Activated CD8-positive, alpha-beta memory T cell treated with anti-CD3 and anti-CD28 coated beads, Interleukin-2, amount 10 ng/mL, durations not matched to agents 7 days and 5 days (primary cell): ENCODE data around the gene AP3S2. TPM values are rescaled to one million over a fixed set of nuclear protein-coding genes. Genes with fewer than 3 reads are reported as not detected.

ENCODE experiments used
- ATAC-seq: fragments of 150-1000 bp; cut with Tn5 transposase; one replicate; pipeline ENCODE4 v1.10.0; 2021; ENCODE audit warnings: moderate library complexity
- CTCF ChIA-PET: fragments of 350-600 bp; sonication (Branson Sonifier 250); formaldehyde crosslinking; loops from one replicate; lab custom pipeline; 2021; ENCODE audit warnings: antibody characterized with exemption; lab: Charles Lee
- DNase-seq: peaks from one replicate; pipeline ENCODE4 v3.0.0-alpha.2; 2020
- H3K27ac Mint-ChIP-seq: one replicate; pipeline ENCODE4 v1.8.0; 2021; ENCODE audit warnings: mild to moderate bottlenecking, mixed read lengths
- H3K27me3 Mint-ChIP-seq: one replicate; pipeline ENCODE4 v1.8.0; 2021; ENCODE audit warnings: mixed read lengths
- H3K36me3 Mint-ChIP-seq: one replicate; pipeline ENCODE4 v1.8.0; 2021; ENCODE audit warnings: mild to moderate bottlenecking, mixed read lengths
- H3K4me1 Mint-ChIP-seq: one replicate; pipeline ENCODE4 v1.8.0; 2021; ENCODE audit warnings: mixed read lengths
- H3K4me3 Mint-ChIP-seq: one replicate; pipeline ENCODE4 v1.8.0; 2021; ENCODE audit warnings: mild to moderate bottlenecking, moderate library complexity, mixed read lengths
- H3K9me3 Mint-ChIP-seq: one replicate; pipeline ENCODE4 v1.8.0; 2022; ENCODE audit warnings: low read depth, mixed read lengths
- total RNA-seq, 2 experiments: library from RNA; stranded (reverse); gene quantifications; one replicate each; pipeline ENCODE4 v1.2.3, GENCODE V29; 2021

The AP3S2 gene
- total RNA-seq, 2 experiments from 2014 or later, result 22.2 to 26.5 TPM

- Mint-ChIP-seq H3K27me3 (peaks cover 21% of the 10 kb centered on the region), H3K9me3 (no peaks in the 10 kb centered on the region), H3K4me1 (peaks cover 5% of the 10 kb centered on the region), H3K27ac (no peak overlapping the region), H3K4me3 (no peak overlapping the region), H3K36me3 (peaks cover 5% of the 10 kb centered on the region)
- ATAC-seq, result no peak
- CTCF ChIA-PET, result no interaction called here
- DNase-seq, result no peak
These were observed 83.0 kb downstream of the AP3S2 start for GRCh38 chr15:89810837-89811236.

GRCh38 chr15:89809787-89810148 is 84.0 kb downstream of the AP3S2 start:
- Mint-ChIP-seq H3K27ac (no peak overlapping the region), H3K4me3 (no peak overlapping the region), H3K27me3 (peaks cover 11% of the 10 kb centered on the region), H3K9me3 (no peaks in the 10 kb centered on the region), H3K36me3 (no peaks in the 10 kb centered on the region), H3K4me1 (no peaks in the 10 kb centered on the region)
- ATAC-seq (no peak), DNase-seq (no peak)
- CTCF ChIA-PET, result no interaction called here

- H3K4me3 Mint-ChIP-seq, result no peak overlapping the region
- H3K27ac Mint-ChIP-seq, result no peak overlapping the region
- H3K9me3 Mint-ChIP-seq, result no peaks in the 10 kb centered on the region
- CTCF ChIA-PET, result no interaction called here
- H3K27me3 Mint-ChIP-seq, result peaks cover 11% of the 10 kb centered on the region
- DNase-seq, result no peak
- H3K4me1 Mint-ChIP-seq, result no peaks in the 10 kb centered on the region
- no peaks in the 10 kb centered on the region for H3K36me3 Mint-ChIP-seq
- no peak for ATAC-seq
These were observed 84.6 kb downstream of the AP3S2 start for GRCh38 chr15:89809093-89809786.

- ATAC-seq, result no peak
- no peak overlapping the region for H3K4me3 Mint-ChIP-seq
These were observed 85.5 kb downstream of the AP3S2 start for GRCh38 chr15:89808160-89808870.

GRCh38 chr15:89807689-89808088 is 86.1 kb downstream of the AP3S2 start:
- no peak overlapping the region for H3K4me3 Mint-ChIP-seq
- H3K27me3 Mint-ChIP-seq, result peaks cover 2% of the 10 kb centered on the region
- H3K9me3 Mint-ChIP-seq, result no peaks in the 10 kb centered on the region
- CTCF ChIA-PET, result interaction anchor here (0.6 kb wide), 1 partner anchor 225 kb away, joined by 3 read pairs; no protein-coding TSS in a partner anchor
- no peak for ATAC-seq
- no peak for DNase-seq
- no peaks in the 10 kb centered on the region for H3K36me3 Mint-ChIP-seq
- H3K4me1 Mint-ChIP-seq, result no peaks in the 10 kb centered on the region
- no peak overlapping the region for H3K27ac Mint-ChIP-seq

More at GRCh38 chr15:89808160-89808870, 85.5 kb downstream of the AP3S2 start:
- Mint-ChIP-seq H3K4me1 (no peaks in the 10 kb centered on the region), H3K27me3 (peaks cover 4% of the 10 kb centered on the region), H3K27ac (no peak overlapping the region), H3K9me3 (no peaks in the 10 kb centered on the region), H3K36me3 (no peaks in the 10 kb centered on the region)
- no peak for DNase-seq
- CTCF ChIA-PET, result interaction anchor here (0.6 kb wide), 1 partner anchor 226 kb away, joined by 3 read pairs; no protein-coding TSS in a partner anchor

GRCh38 chr15:89806559-89807550 is 86.9 kb downstream of the AP3S2 start:
- H3K9me3 Mint-ChIP-seq, result no peaks in the 10 kb centered on the region
- H3K4me3 Mint-ChIP-seq, result no peak overlapping the region
- CTCF ChIA-PET, result no interaction called here
- ATAC-seq (no peak), DNase-seq (no peak)
- no peaks in the 10 kb centered on the region for H3K27me3 Mint-ChIP-seq
- no peaks in the 10 kb centered on the region for H3K4me1 Mint-ChIP-seq
- H3K27ac Mint-ChIP-seq, result no peak overlapping the region
- no peaks in the 10 kb centered on the region for H3K36me3 Mint-ChIP-seq

- CTCF ChIA-PET, result no interaction called here
These were observed 87.6 kb downstream of the AP3S2 start for GRCh38 chr15:89806210-89806558.

GRCh38 chr15:89805241-89806209 is 88.3 kb downstream of the AP3S2 start:
- ATAC-seq (no peak), DNase-seq (no peak)
- H3K27me3 Mint-ChIP-seq, result no peaks in the 10 kb centered on the region
- no peak overlapping the region for H3K27ac Mint-ChIP-seq
- H3K36me3 Mint-ChIP-seq, result no peaks in the 10 kb centered on the region
- no peak overlapping the region for H3K4me3 Mint-ChIP-seq
- H3K9me3 Mint-ChIP-seq, result no peaks in the 10 kb centered on the region
- H3K4me1 Mint-ChIP-seq, result no peaks in the 10 kb centered on the region
- CTCF ChIA-PET, result no interaction called here

More at GRCh38 chr15:89806210-89806558, 87.6 kb downstream of the AP3S2 start:
- no peaks in the 10 kb centered on the region for H3K27me3 Mint-ChIP-seq
- no peak overlapping the region for H3K4me3 Mint-ChIP-seq
- no peak for DNase-seq
- ATAC-seq, result no peak
- H3K9me3 Mint-ChIP-seq, result no peaks in the 10 kb centered on the region
- H3K36me3 Mint-ChIP-seq, result no peaks in the 10 kb centered on the region
- no peak overlapping the region for H3K27ac Mint-ChIP-seq
- H3K4me1 Mint-ChIP-seq, result no peaks in the 10 kb centered on the region

GRCh38 chr15:89803941-89804800 is 89.6 kb downstream of the AP3S2 start:
- Mint-ChIP-seq H3K27ac (no peak overlapping the region), H3K27me3 (no peaks in the 10 kb centered on the region), H3K36me3 (no peaks in the 10 kb centered on the region), H3K4me1 (no peaks in the 10 kb centered on the region), H3K9me3 (no peaks in the 10 kb centered on the region), H3K4me3 (no peak overlapping the region)
- CTCF ChIA-PET, result interaction anchor here (1.3 kb wide), 1 partner anchor 43 kb away, joined by 3 read pairs; no protein-coding TSS in a partner anchor
- DNase-seq (no peak), ATAC-seq (no peak)

- Mint-ChIP-seq H3K9me3 (no peaks in the 10 kb centered on the region), H3K36me3 (no peaks in the 10 kb centered on the region), H3K27me3 (no peaks in the 10 kb centered on the region), H3K27ac (no peak overlapping the region), H3K4me1 (no peaks in the 10 kb centered on the region), H3K4me3 (no peak overlapping the region)
- DNase-seq (no peak), ATAC-seq (no peak)
- CTCF ChIA-PET, result interaction anchor here (1.3 kb wide), 1 partner anchor 42 kb away, joined by 3 read pairs; no protein-coding TSS in a partner anchor
These were observed 90.6 kb downstream of the AP3S2 start for GRCh38 chr15:89802986-89803824.
